Osteoblast (primary cell): ENCODE data around the gene SPDYE3. TPM values are rescaled to one million over a fixed set of nuclear protein-coding genes. Genes with fewer than 3 reads are reported as not detected.
"Not testable (repeated sequence)": the region's sequence is repeated elsewhere in the genome, so short reads cannot be mapped to it uniquely, and the experiment has no call there.

Experiments used
- DNase-seq: peaks from one replicate; pipeline ENCODE4 v3.0.0; 2011; ENCODE audit warnings: low spot score, mixed read lengths; ENCODE audit not compliant: insufficient read length; ENCODE audit errors: missing footprints
- H2AFZ ChIP-seq: 2 replicates; pipeline ENCODE4 v1.6.0; 2011; ENCODE audit warnings: mild to moderate bottlenecking, low read length
- H3K27ac ChIP-seq: 2 replicates; pipeline ENCODE4 v1.5.1; 2011; ENCODE audit warnings: mild to moderate bottlenecking, low read depth, low read length, moderate library complexity
- H3K27me3 ChIP-seq: 2 replicates; pipeline ENCODE4 v1.6.0; 2012; ENCODE audit warnings: mild to moderate bottlenecking, control low read depth, inconsistent platforms, low read length, moderate library complexity; ENCODE audit not compliant: insufficient read depth
- H3K36me3 ChIP-seq: 2 replicates; pipeline ENCODE4 v1.5.1; 2011; ENCODE audit warnings: mild to moderate bottlenecking, low read length, control low read depth, moderate library complexity; ENCODE audit not compliant: insufficient read depth
- H3K4me1 ChIP-seq: 2 replicates; pipeline ENCODE4 v1.5.1; 2011; ENCODE audit warnings: mild to moderate bottlenecking, low read length, control low read depth, moderate library complexity; ENCODE audit not compliant: insufficient read depth
- H3K4me2 ChIP-seq: 2 replicates; pipeline ENCODE4 v1.6.0; 2011; ENCODE audit warnings: mild to moderate bottlenecking, low read length; ENCODE audit not compliant: insufficient read depth
- H3K4me3 ChIP-seq: fragments of 200-600 bp; sonication (generic); 3 replicates; pipeline ENCODE4 v1.5.1; 2012; ENCODE audit warnings: mild to moderate bottlenecking, low read length, inconsistent platforms; ENCODE audit not compliant: insufficient read depth
- H3K79me2 ChIP-seq: 2 replicates; pipeline ENCODE4 v1.6.0; 2012; ENCODE audit warnings: mild to moderate bottlenecking, low read length, control low read depth, inconsistent platforms; ENCODE audit not compliant: insufficient read depth
- H3K9me3 ChIP-seq: 2 replicates; pipeline ENCODE4 v1.5.1; 2011; ENCODE audit warnings: low read depth, low read length, control low read depth
- H4K20me1 ChIP-seq: 2 replicates; pipeline ENCODE4 v1.6.0; 2012; ENCODE audit warnings: mild to moderate bottlenecking, low read length, control low read depth; ENCODE audit not compliant: insufficient read depth
- total RNA-seq: library from RNA; depleted of rRNA; stranded (reverse); fragments of >200 nt; gene quantifications from 2 replicates; pipeline ENCODE4 v1.2.3, GENCODE V29; 2012
- TF ChIP-seq, protein P1 (sequence below): IDR thresholded peaks from 2 replicates; pipeline ENCODE4 v1.5.1; 2011; ENCODE audit warnings: mild to moderate bottlenecking, low read depth, low read length, moderate library complexity; ENCODE audit errors: extremely low read depth

The SPDYE3 gene
- total RNA-seq, 1 donor = under 0.01 TPM

GRCh38 chr7:100364480-100364879, 57.0 kb downstream of the SPDYE3 start:
- peaks cover 41% of the 10 kb centered on the region for H3K36me3 ChIP-seq
- TF ChIP-seq, protein P1, sequence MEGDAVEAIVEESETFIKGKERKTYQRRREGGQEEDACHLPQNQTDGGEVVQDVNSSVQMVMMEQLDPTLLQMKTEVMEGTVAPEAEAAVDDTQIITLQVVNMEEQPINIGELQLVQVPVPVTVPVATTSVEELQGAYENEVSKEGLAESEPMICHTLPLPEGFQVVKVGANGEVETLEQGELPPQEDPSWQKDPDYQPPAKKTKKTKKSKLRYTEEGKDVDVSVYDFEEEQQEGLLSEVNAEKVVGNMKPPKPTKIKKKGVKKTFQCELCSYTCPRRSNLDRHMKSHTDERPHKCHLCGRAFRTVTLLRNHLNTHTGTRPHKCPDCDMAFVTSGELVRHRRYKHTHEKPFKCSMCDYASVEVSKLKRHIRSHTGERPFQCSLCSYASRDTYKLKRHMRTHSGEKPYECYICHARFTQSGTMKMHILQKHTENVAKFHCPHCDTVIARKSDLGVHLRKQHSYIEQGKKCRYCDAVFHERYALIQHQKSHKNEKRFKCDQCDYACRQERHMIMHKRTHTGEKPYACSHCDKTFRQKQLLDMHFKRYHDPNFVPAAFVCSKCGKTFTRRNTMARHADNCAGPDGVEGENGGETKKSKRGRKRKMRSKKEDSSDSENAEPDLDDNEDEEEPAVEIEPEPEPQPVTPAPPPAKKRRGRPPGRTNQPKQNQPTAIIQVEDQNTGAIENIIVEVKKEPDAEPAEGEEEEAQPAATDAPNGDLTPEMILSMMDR = no peak
- H3K4me3 ChIP-seq = no peak overlapping the region
- H2AFZ ChIP-seq = no peak overlapping the region
- DNase-seq = no peak
- no peaks in the 10 kb centered on the region for H4K20me1 ChIP-seq
- no peaks in the 10 kb centered on the region for H3K27me3 ChIP-seq
- H3K79me2 ChIP-seq = no peaks in the 10 kb centered on the region
- no peak overlapping the region for H3K27ac ChIP-seq
- no peaks in the 10 kb centered on the region for H3K4me1 ChIP-seq
- no peak overlapping the region for H3K4me2 ChIP-seq
- H3K9me3 ChIP-seq = no peaks in the 10 kb centered on the region

DNA sequence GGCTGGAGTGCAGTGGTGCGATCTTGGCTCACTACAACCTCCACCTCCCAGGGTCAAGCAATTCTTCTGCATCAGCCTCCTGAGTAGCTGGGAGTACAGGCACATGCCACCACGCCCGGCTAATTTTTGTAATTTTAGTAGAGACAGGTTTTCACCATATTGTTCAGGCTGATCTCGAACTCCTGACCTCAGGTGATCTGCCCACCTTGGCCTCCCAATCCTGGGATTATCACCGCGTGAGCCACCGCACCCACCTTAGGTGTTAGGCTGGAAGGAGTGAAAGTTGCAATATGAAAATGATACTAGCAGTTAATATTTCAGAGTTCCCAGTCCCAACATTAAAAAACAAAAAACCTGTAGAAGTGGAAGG, 58.5 kb downstream of the SPDYE3 start:
- not testable (repeated sequence) for H3K4me2 ChIP-seq, H3K79me2 ChIP-seq, H2AFZ ChIP-seq, H3K27me3 ChIP-seq, DNase-seq, H4K20me1 ChIP-seq, H3K9me3 ChIP-seq, H3K4me1 ChIP-seq, H3K27ac ChIP-seq, H3K4me3 ChIP-seq
- H3K36me3 ChIP-seq = peaks cover 29% of the 10 kb centered on the region

DNA sequence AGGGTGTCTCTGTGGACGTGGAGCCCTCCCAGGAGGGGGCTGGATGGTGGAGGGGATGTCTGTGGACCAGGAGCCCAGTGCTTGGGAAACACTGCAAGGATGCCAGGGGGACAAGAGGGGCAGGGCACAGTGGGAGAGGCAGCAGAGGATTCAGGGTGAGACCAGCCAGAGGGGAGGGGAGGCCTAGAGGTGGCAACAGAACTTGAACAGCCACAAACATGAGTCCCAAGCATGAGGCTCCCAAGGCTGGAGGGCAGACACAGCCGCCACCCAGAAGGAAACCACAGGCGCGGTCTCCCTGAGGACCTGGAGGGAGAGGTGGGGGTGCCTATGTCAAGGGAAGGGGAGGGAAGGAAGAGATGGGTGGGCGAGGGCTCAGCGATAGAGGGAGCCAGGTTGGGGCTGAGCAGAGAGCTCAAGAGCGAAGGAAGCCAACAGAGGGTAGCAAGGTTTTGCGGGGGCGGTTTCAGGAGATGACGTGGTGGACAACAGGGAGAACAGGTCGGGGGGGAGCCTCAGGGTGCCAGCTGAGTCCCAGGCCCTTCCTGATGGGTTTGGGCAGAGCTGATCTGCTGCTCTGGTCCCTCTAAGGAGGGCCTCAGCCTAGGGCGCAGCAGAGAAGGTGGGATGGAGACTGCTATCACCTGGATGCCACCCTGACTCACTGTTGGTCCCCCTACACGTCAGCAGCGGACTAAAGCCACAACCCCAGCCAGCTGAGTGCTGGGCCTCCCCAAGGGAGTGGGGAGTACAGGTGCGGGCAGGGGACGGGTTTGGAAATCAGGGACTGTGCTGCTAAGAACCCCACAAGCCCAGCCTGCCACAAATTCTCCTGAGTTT, 59.1 kb downstream of the SPDYE3 start:
- no peaks in the 10 kb centered on the region for H3K79me2 ChIP-seq
- no peak for DNase-seq
- no peak overlapping the region for H2AFZ ChIP-seq
- TF ChIP-seq, protein P1 = no peak
- H4K20me1 ChIP-seq = no peaks in the 10 kb centered on the region
- no peak overlapping the region for H3K4me2 ChIP-seq
- no peak overlapping the region for H3K4me3 ChIP-seq
- H3K27ac ChIP-seq = no peak overlapping the region
- H3K9me3 ChIP-seq = no peaks in the 10 kb centered on the region
- no peaks in the 10 kb centered on the region for H3K27me3 ChIP-seq
- no peaks in the 10 kb centered on the region for H3K4me1 ChIP-seq
- H3K36me3 ChIP-seq = peaks cover 24% of the 10 kb centered on the region

DNA sequence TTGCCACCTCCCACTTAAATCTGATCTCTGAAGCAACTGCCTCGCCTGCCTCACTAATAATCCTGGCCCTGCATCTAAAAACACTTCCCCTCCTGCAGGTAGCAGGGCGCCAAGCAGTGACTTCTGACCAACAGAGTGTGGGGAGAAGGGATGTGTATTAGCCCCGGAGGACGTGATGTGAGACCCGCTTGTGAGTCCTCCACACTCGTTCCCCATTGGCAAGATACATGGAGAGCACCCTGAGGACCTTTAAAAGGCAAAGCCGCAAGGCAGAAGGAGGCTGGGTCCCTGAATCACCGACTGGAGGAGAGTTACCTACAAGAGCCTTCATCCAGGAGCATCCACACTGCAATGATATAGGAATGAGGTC, 59.7 kb downstream of the SPDYE3 start:
- TF ChIP-seq, protein P1 = no peak
- H3K36me3 ChIP-seq = peaks cover 18% of the 10 kb centered on the region
- H3K27ac ChIP-seq = no peak overlapping the region
- H3K27me3 ChIP-seq = no peaks in the 10 kb centered on the region
- no peaks in the 10 kb centered on the region for H3K4me1 ChIP-seq
- DNase-seq = no peak
- H2AFZ ChIP-seq = no peak overlapping the region
- H3K4me3 ChIP-seq = no peak overlapping the region
- no peaks in the 10 kb centered on the region for H3K9me3 ChIP-seq
- H4K20me1 ChIP-seq = no peaks in the 10 kb centered on the region
- no peaks in the 10 kb centered on the region for H3K79me2 ChIP-seq
- no peak overlapping the region for H3K4me2 ChIP-seq
